H9 (cell line): ENCODE measurements around the gene PLEKHG3. TPM values are rescaled to one million over a fixed set of nuclear protein-coding genes. Genes with fewer than 3 reads are reported as not detected.

ENCODE experiments used
- DNase-seq: peaks from one replicate; pipeline ENCODE4 v3.0.0-alpha.2; 2017
- H2AFZ ChIP-seq: one replicate; pipeline ENCODE4 v1.6.1; 2013; ENCODE audit warnings: mild to moderate bottlenecking, low read length, control low read depth, moderate library complexity
- H2AK5ac ChIP-seq: 2 replicates; pipeline ENCODE4 v1.6.1; 2013; ENCODE audit warnings: low read length, control low read depth, mixed read lengths; ENCODE audit not compliant: insufficient read length
- H2BK120ac ChIP-seq: one replicate; pipeline ENCODE4 v1.6.1; 2013; ENCODE audit warnings: low read depth, mild to moderate bottlenecking, low read length, control low read depth, inconsistent platforms; ENCODE audit not compliant: poor library complexity, severe bottlenecking
- H2BK12ac ChIP-seq: 2 replicates; pipeline ENCODE4 v1.6.1; 2013; ENCODE audit warnings: low read length, control low read depth, mixed read lengths, low read depth; ENCODE audit not compliant: insufficient read length
- H2BK15ac ChIP-seq: 2 replicates; pipeline ENCODE4 v1.6.1; 2013; ENCODE audit warnings: low read depth, low read length, control low read depth
- H2BK20ac ChIP-seq: one replicate; pipeline ENCODE4 v1.6.1; 2013; ENCODE audit warnings: low read depth, mild to moderate bottlenecking, low read length, control low read depth, inconsistent platforms; ENCODE audit not compliant: poor library complexity, severe bottlenecking
- H2BK5ac ChIP-seq: 2 replicates; pipeline ENCODE4 v1.6.1; 2013; ENCODE audit warnings: low read length, control low read depth, mixed read lengths; ENCODE audit not compliant: insufficient read length
- H3K14ac ChIP-seq: 2 replicates; pipeline ENCODE4 v1.6.1; 2013; ENCODE audit warnings: low read length, control low read depth; ENCODE audit not compliant: insufficient read depth
- H3K18ac ChIP-seq: 2 replicates; pipeline ENCODE4 v1.6.1; 2013; ENCODE audit warnings: low read depth, mild to moderate bottlenecking, mixed read lengths, low read length, control low read depth; ENCODE audit not compliant: insufficient read length
- H3K23ac ChIP-seq: 2 replicates; pipeline ENCODE4 v1.6.1; 2013; ENCODE audit warnings: low read length, control low read depth, mixed read lengths, low read depth; ENCODE audit not compliant: insufficient read length
- H3K23me2 ChIP-seq: 2 replicates; pipeline ENCODE4 v1.6.1; 2013; ENCODE audit warnings: low read depth, mild to moderate bottlenecking, mixed read lengths, low read length, control low read depth; ENCODE audit not compliant: insufficient read length, poor library complexity, severe bottlenecking
- H3K27ac ChIP-seq: 2 replicates; pipeline ENCODE4 v1.5.1; 2013; ENCODE audit warnings: low read length, control low read depth, mixed read lengths, low read depth; ENCODE audit not compliant: insufficient read length
- H3K27me3 ChIP-seq: 2 replicates; pipeline ENCODE4 v1.6.1; 2013; ENCODE audit warnings: low read length, control low read depth, inconsistent platforms; ENCODE audit not compliant: insufficient read depth
- H3K4ac ChIP-seq: 2 replicates; pipeline ENCODE4 v1.6.1; 2013; ENCODE audit warnings: low read depth, mild to moderate bottlenecking, control low read depth, inconsistent platforms, low read length, moderate library complexity
- H3K4me1 ChIP-seq: 2 replicates; pipeline ENCODE4 v1.6.1; 2013; ENCODE audit warnings: low read length, control low read depth, inconsistent platforms; ENCODE audit not compliant: insufficient read depth
- H3K4me2 ChIP-seq: 2 replicates; pipeline ENCODE4 v1.6.1; 2013; ENCODE audit warnings: low read length, control low read depth, mixed read lengths; ENCODE audit not compliant: insufficient read length, insufficient read depth
- H3K56ac ChIP-seq: 2 replicates; pipeline ENCODE4 v1.6.1; 2013; ENCODE audit warnings: low read depth, mild to moderate bottlenecking, mixed read lengths, low read length, control low read depth; ENCODE audit not compliant: insufficient read length
- H3K79me1 ChIP-seq: 2 replicates; pipeline ENCODE4 v1.6.1; 2013; ENCODE audit warnings: low read depth, mild to moderate bottlenecking, moderate library complexity, low read length, control low read depth, inconsistent platforms; ENCODE audit not compliant: insufficient read depth, poor library complexity, severe bottlenecking
- H3K79me2 ChIP-seq: 2 replicates; pipeline ENCODE4 v1.6.1; 2013; ENCODE audit warnings: low read length, control low read depth, inconsistent platforms; ENCODE audit not compliant: insufficient read depth
- H3K9ac ChIP-seq: 2 replicates; pipeline ENCODE4 v1.6.1; 2013; ENCODE audit warnings: low read length, control low read depth, mixed read lengths; ENCODE audit not compliant: insufficient read length; ENCODE audit errors: extremely low read depth
- H3K9me3 ChIP-seq: one replicate; pipeline ENCODE4 v1.6.1; 2013; ENCODE audit warnings: low read depth, low read length, inconsistent platforms; ENCODE audit not compliant: control insufficient read depth
- H3T11ph ChIP-seq: one replicate; pipeline ENCODE4 v1.6.1; 2013; ENCODE audit warnings: mild to moderate bottlenecking, low read length, control low read depth, inconsistent platforms
- H4K20me1 ChIP-seq: one replicate; pipeline ENCODE4 v1.6.1; 2013; ENCODE audit not compliant: control insufficient read depth, insufficient read length, insufficient read depth
- H4K5ac ChIP-seq: 2 replicates; pipeline ENCODE4 v1.6.1; 2013; ENCODE audit warnings: low read depth, mild to moderate bottlenecking, mixed read lengths, low read length, control low read depth; ENCODE audit not compliant: insufficient read length
- H4K8ac ChIP-seq: replicated peaks from 2 replicates; pipeline ENCODE4 v1.6.1; 2013; ENCODE audit warnings: low read length, control low read depth, mixed read lengths, low read depth; ENCODE audit not compliant: insufficient read length
- H4K91ac ChIP-seq: 2 replicates; pipeline ENCODE4 v1.6.1; 2013; ENCODE audit warnings: low read depth, mild to moderate bottlenecking, moderate library complexity, mixed read lengths, low read length, control low read depth; ENCODE audit not compliant: insufficient read length
- H3K27ac Mint-ChIP-seq, 3 experiments: 2 replicates in 2 of 3; 3 replicates in 1 of 3; pipeline ENCODE4 v1.8.0; 2020 to 2021; ENCODE audit warnings: mixed read lengths in 3 of 3, mild to moderate bottlenecking in 1 of 3, moderate library complexity in 1 of 3
- H3K27me3 Mint-ChIP-seq: 2 replicates; pipeline ENCODE4 v1.8.0; 2021; ENCODE audit warnings: low read depth, mild to moderate bottlenecking, moderate library complexity, mixed read lengths
- H3K36me3 Mint-ChIP-seq, 3 experiments: 2 replicates in 2 of 3; 3 replicates in 1 of 3; pipeline ENCODE4 v1.8.0; 2020 to 2021; ENCODE audit warnings: low read depth in 3 of 3, mixed read lengths in 3 of 3; ENCODE audit not compliant: insufficient read depth in 1 of 3
- H3K4me1 Mint-ChIP-seq, 2 experiments: 2 replicates each; pipeline ENCODE4 v1.8.0; 2020; ENCODE audit warnings: mixed read lengths in 2 of 2
- H3K4me3 Mint-ChIP-seq, 2 experiments: 2 replicates in 1 of 2; 3 replicates in 1 of 2; pipeline ENCODE4 v1.8.0; 2020 to 2021; ENCODE audit warnings: mild to moderate bottlenecking in 2 of 2, mixed read lengths in 2 of 2, moderate library complexity in 1 of 2
- H3K9me3 Mint-ChIP-seq, 2 experiments: 2 replicates in 1 of 2; 3 replicates in 1 of 2; pipeline ENCODE4 v1.8.0; 2020; ENCODE audit warnings: mild to moderate bottlenecking in 2 of 2, mixed read lengths in 2 of 2, moderate library complexity in 1 of 2
- WGBS: extraction: QIAGEN DNeasy Blood & Tissue Kit; methylation state at CpG from one replicate; pipeline ENCODE4 v1.1.7; 2013; ENCODE audit warnings: missing lambda C conversion rate, low lambda C conversion rate, mixed read lengths; ENCODE audit not compliant: insufficient read length; ENCODE audit errors: extremely low coverage; 5-methylcytosine and 5-hydroxymethylcytosine counted together
- total RNA-seq: library from RNA; stranded (reverse); gene quantifications from 2 replicates; pipeline ENCODE4 v1.2.1, GENCODE V29; 2021
- TF ChIP-seq, protein P1 (sequence below): fragments of 200-600 bp; sonication (generic); conservative IDR thresholded peaks from 3 replicates; pipeline ENCODE4 v1.8.0; 2021; ENCODE audit warnings: antibody characterized with exemption, mild to moderate bottlenecking

The PLEKHG3 gene
- total RNA-seq, 1 experiment from 2014 or later = 48.5 TPM

DNA sequence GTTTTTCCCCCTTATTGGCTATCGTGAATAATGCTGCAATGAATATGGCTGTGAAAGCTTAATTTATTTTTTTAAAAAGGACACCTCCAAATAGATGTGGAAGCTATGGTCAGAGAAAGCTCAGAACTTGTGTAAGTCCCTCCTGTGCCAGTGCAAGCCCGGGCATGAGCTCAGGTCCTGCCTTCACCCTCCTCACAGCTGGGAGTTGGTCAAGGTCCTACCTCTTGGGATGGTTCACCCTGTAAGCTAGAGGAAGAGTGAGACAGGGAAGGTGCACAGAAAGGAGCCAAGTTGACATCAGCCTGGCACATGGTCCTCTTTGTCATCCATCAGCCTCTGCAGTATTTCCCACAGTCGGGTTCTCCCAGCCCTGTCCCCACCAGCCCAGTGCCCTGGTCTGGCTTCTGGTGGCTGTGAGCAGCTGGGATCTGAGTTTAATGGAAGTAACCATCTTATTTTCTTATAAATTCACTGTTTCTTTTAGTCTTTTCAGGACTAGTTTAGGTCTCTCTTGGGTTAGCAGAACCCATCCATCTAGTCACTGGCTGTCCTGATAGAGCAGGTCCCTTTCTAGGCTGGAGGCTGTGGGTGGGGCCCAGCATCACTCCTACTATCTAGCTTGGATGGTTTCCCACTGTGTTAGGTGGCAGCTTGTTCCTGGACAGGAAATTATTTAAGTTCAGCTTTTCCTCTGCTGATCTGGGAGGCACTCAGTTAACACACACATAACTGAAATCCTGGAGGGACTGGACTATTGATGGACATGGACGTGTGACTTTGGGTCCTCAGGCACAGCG is 11.8 kb upstream of the PLEKHG3 start:
- no peak overlapping the region for H3T11ph ChIP-seq
- no peak overlapping the region for H3K56ac ChIP-seq
- TF ChIP-seq, protein P1, sequence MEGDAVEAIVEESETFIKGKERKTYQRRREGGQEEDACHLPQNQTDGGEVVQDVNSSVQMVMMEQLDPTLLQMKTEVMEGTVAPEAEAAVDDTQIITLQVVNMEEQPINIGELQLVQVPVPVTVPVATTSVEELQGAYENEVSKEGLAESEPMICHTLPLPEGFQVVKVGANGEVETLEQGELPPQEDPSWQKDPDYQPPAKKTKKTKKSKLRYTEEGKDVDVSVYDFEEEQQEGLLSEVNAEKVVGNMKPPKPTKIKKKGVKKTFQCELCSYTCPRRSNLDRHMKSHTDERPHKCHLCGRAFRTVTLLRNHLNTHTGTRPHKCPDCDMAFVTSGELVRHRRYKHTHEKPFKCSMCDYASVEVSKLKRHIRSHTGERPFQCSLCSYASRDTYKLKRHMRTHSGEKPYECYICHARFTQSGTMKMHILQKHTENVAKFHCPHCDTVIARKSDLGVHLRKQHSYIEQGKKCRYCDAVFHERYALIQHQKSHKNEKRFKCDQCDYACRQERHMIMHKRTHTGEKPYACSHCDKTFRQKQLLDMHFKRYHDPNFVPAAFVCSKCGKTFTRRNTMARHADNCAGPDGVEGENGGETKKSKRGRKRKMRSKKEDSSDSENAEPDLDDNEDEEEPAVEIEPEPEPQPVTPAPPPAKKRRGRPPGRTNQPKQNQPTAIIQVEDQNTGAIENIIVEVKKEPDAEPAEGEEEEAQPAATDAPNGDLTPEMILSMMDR = no peak
- no peak overlapping the region for H2BK15ac ChIP-seq
- H2AFZ ChIP-seq = no peak overlapping the region
- no peaks in the 10 kb centered on the region for H3K79me2 ChIP-seq
- H2AK5ac ChIP-seq = no peak overlapping the region
- no peak overlapping the region for H3K27ac ChIP-seq
- H4K8ac ChIP-seq = no peak overlapping the region
- Mint-ChIP-seq H3K27ac (no peak overlapping the region), H3K27me3 (peaks cover 43% of the 10 kb centered on the region), H3K9me3 (no peaks in the 10 kb centered on the region), H3K4me3 (no peak overlapping the region), H3K4me1 (peaks cover 5 to 17% of the 10 kb centered on the region in 2 experiments), H3K36me3 (no peaks in the 10 kb centered on the region)
- H3K4me2 ChIP-seq = no peak overlapping the region
- H4K91ac ChIP-seq = no peak overlapping the region
- no peak overlapping the region for H3K18ac ChIP-seq
- no peak overlapping the region for H2BK20ac ChIP-seq
- no peak overlapping the region for H2BK12ac ChIP-seq
- H3K27me3 ChIP-seq = peaks cover 4% of the 10 kb centered on the region; the same call in 1 of the 2 replicates
- no peak overlapping the region for H3K23ac ChIP-seq
- H2BK5ac ChIP-seq = no peak overlapping the region
- no peak overlapping the region for H3K9ac ChIP-seq
- H3K4ac ChIP-seq = no peak overlapping the region
- no peaks in the 10 kb centered on the region for H3K9me3 ChIP-seq
- no peaks in the 10 kb centered on the region for H4K20me1 ChIP-seq
- WGBS = no CpG with 5 or more reads among the region's 5 CpGs
- no peak overlapping the region for H4K5ac ChIP-seq
- no peak overlapping the region for H2BK120ac ChIP-seq
- no peaks in the 10 kb centered on the region for H3K79me1 ChIP-seq
- H3K23me2 ChIP-seq = no peaks in the 10 kb centered on the region
- DNase-seq = no peak
- H3K14ac ChIP-seq = no peak overlapping the region
- H3K4me1 ChIP-seq = no peaks in the 10 kb centered on the region
